GM12873 (cell line): ENCODE data around the gene STAM2.

Experiments used
- TF ChIP-seq, protein P1 (sequence below): IDR thresholded peaks from 2 replicates; pipeline ENCODE4 v1.5.1; 2012; ENCODE audit warnings: low read depth, mild to moderate bottlenecking, moderate library complexity, low read length, control low read depth; ENCODE audit not compliant: insufficient read depth; ENCODE audit errors: missing control alignments

Gene STAM2

DNA sequence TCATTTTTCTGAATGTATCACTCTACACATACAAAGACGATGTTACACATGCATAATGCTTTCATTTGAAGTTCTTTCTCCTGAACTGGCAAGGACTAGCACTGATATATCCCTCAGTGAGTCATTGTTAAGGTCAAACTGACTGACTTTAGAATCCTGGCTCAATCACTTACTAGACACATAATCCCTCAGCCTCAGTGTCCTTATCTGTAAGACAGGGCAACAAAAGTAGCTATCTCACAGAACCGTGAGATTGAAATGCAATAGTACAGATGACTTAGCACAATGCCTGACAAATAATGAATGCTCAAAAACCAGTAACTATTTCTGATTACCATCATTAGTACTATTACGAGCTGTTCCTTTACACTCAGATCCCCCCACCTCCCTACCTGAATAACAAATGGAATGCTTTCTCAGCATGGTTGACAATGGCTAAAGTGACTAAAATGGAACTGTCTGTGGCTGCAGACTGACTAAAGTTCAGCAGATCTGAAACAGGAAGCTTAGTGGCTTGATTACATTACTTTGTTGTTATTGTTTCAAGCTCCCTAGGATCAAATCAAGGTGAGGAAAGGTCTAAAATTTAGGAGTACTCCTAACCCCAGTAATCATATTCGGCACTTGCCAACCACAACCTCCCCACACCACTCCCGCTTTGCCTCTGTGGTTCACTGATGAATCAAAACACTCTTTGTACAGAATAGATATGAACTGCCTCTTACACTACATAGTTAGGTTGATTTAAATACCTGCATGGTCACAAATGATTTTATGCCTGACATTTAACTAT is 40.9 kb downstream of the STAM2 start:
- TF ChIP-seq, protein P1, sequence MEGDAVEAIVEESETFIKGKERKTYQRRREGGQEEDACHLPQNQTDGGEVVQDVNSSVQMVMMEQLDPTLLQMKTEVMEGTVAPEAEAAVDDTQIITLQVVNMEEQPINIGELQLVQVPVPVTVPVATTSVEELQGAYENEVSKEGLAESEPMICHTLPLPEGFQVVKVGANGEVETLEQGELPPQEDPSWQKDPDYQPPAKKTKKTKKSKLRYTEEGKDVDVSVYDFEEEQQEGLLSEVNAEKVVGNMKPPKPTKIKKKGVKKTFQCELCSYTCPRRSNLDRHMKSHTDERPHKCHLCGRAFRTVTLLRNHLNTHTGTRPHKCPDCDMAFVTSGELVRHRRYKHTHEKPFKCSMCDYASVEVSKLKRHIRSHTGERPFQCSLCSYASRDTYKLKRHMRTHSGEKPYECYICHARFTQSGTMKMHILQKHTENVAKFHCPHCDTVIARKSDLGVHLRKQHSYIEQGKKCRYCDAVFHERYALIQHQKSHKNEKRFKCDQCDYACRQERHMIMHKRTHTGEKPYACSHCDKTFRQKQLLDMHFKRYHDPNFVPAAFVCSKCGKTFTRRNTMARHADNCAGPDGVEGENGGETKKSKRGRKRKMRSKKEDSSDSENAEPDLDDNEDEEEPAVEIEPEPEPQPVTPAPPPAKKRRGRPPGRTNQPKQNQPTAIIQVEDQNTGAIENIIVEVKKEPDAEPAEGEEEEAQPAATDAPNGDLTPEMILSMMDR: no peak

DNA sequence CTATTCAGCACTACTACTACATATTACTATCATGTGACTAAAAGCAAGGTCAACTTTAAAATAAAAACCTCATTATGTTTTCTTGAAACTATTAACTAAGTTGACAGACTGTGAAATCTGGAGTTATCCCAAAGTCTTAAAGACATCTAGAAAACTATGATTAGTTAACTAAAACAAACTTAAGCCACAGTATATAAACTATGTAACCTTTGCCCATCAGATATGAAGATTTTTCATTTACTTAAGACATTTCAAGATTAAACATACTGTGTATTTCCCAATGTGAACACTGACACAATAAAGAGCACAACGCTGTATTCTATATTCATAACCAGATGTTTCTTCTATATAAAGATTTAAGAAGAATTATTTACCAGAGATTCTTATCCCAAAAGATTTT is 43.3 kb downstream of the STAM2 start:
- TF ChIP-seq, protein P1: no peak

DNA sequence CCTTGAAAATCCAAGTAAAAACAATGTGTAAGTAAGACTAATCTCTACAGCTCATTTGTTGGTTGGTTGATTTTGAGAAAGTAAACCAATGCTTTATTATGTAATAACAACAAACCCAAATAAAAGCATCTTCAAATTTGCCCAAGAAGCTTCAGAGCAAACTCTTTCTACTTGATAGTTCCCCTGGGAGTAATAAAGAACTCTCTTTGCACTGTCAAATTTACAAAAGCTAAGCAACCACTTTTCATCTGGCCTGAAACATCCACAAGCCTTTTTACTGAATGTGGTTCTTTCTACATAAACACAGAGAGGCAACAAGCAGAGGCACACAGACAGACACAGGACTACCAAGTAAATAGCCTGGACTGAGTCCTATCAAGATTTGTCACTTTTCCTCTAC is 47.9 kb downstream of the STAM2 start:
- TF ChIP-seq, protein P1: no peak

DNA sequence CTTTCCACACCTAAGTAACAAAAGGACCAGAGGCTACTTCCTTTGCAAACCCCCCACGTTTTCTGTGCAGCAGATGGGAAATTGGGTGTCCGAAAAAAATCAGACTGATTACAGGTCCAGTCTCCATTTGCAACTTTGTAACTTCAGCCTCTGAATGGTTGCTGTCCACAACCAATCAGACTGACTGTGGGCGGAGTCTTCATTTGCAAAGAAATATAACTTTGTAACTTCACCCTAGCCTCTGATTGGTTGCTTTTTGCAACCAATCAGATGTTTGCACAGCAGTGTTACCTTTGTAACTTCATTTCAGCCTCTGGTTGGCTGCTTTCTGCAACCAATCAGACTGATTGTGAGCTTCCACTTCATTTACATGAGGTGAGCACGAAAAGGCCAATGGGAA is 48.9 kb downstream of the STAM2 start:
- TF ChIP-seq, protein P1: no peak

DNA sequence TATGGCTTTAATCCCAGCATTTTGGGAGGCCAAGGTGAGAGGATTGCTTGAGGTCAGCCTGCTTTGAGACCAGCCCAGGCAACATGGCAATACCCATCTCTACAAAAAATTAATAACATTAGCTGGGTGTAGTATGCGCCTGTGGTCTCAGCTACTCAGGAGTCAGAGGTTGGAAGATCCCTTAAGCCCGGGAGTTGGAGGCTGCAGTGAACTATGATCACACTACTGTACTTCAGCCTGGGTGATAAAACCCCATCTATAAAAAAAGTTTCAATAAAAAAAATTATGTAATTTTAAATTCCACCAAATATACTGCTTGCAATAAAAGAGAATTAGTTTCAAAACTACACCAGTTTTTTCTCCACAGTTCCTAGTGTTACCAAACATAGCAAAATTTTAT is 53.4 kb downstream of the STAM2 start:
- TF ChIP-seq, protein P1: no peak

DNA sequence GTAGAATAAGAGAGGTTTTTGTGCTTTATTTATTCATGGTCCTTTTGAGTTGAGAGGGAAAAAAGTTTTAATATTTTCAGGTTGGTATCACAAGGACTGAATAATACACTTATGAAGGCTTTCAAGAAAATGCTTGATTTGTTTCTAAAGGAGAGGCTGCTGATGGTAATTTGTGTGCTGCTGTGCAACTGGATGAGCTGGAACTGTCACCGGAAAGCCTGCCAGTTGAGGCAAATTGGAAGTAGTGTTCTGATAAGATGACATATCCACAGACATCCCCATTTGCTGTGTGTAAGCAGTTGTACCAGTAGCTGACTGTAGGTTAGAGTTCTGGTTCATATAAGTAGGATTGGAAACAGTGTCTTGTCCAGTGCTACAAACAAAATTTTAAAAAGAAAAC is 55.1 kb downstream of the STAM2 start:
- TF ChIP-seq, protein P1: no peak

DNA sequence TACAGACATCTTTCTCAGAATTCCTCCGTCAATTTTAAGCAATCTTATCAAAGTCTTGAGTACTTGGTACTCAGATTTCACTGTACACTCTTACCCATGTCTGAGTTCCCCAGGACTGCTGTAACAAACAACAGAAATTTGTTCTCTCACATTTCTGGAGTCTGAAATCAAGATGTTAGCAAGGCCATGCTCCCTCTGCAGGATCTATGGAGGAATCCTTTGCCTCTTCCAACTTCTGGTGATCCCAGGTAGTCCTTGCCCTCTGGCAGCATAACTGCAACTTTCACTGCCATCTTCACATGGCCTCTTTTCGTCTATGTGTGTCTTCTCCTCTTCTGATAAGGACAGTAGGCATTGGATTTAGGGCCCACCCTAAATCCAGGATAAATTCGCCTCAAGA is 59.6 kb downstream of the STAM2 start:
- TF ChIP-seq, protein P1: no peak
